HG03280 (cell line): ENCODE data around the gene ANTXR2.
A peak's percentile ranks its signal among the peaks of the same experiment; 100 is the strongest.
"Not testable (repeated sequence)": the region's sequence is repeated elsewhere in the genome, so short reads cannot be mapped to it uniquely, and the experiment has no call there.

Experiments
- ATAC-seq: cut with Tn5 transposase; IDR thresholded peaks from one replicate; pipeline ENCODE4 v1.9.1; 2021; ENCODE audit warnings: mild to moderate bottlenecking, moderate library complexity; ENCODE audit not compliant: unreplicated experiment

Gene ANTXR2

DNA sequence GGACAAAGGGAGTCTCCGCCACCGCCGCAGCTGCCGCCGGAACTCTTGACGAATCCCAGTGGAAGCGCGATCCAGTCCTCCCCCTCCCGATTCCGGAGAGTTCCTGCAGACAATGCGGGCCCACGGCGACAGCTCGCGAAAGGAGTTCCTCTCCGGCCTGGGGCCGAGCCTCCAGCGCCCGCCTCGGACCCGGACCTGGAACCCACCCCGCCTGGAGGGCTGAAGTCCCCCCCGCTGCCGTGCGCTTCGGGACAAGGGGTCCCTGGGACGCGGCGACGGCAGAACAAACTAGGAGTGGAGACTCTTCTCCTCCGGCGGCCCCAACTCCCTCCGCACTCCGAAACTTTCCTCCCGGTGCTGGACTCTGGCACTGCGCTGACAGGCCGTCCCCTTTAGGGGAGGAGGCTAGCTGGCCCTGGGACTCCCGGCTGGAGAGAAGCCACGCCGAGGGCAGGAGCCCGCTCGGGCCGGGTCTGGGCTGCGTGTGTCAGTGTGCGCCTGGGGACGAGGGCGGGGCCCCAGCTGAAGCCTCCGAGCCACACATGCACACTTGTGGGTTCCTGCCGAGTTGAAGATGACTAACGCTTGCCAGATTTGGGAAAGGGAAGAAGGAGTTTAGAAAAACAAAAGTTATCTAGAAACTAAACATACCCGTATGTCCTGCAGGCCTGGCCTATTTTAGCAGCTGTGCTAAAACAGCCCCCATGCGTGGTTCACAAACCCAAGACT lies at the start of gene ANTXR2:
ANTXR2 (minus strand) TSS at position 486 of the 729 bp plus-strand sequence. CDS start 669 bp downstream, outside the sequence.
- peak; percentile 53 for ATAC-seq

DNA sequence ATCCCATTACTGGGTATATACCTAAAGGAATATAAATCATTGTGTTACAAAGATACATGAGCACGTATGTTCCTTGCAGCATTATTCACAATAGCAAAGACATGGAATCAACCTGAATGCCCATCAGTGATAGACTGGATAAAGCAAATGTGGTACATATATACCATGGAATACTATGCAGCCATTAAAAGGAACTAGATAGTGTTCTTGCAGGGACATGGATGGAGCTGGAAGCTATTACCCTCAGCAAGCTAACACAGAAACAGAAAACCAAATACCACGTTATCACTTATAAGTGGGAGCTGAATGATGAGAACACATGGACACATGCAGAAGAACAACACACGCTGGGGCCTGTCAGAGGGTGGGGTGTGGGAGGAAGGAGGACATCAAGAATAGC lies 48.8 kb upstream of the ANTXR2 start:
- ATAC-seq = not testable (repeated sequence)

DNA sequence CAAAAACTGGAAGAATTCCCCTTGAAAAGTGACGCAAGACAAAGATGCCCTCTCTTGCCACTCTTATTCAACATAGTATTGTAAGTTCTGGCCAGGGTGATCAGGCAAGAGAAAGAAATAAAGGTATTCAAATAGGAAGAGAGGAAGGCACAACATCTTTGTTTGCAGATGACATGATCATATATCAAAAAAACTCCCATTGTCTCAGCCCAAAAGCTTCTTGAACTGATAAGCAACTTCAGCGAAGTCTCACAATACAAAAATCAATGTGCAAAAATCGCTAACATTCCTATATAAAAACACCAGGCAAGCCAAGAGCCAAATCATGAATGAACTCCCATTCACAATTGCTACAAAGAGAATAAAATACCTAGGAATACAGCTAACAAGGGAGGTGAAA lies 46.6 kb upstream of the ANTXR2 start:
- ATAC-seq = not testable (repeated sequence)

DNA sequence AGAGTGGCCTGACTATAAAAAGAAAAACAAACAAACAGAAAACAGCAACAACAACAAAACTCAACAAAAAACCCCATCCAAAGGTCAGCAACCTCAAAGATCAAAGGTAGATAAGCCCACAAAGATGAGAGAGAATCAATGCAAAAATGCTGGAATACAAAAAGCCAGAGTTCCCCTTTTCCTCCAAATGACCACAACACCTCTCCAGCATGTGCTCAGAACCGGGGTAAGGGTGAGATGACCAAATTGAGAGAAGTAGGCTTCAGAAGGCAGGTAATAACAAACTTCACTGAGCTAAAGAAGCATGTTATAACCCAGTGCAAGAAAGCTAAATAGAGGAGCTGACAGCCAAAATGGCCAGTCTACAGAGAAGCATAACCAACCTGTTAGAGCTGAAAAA lies 43.5 kb upstream of the ANTXR2 start:
- no peak for ATAC-seq

DNA sequence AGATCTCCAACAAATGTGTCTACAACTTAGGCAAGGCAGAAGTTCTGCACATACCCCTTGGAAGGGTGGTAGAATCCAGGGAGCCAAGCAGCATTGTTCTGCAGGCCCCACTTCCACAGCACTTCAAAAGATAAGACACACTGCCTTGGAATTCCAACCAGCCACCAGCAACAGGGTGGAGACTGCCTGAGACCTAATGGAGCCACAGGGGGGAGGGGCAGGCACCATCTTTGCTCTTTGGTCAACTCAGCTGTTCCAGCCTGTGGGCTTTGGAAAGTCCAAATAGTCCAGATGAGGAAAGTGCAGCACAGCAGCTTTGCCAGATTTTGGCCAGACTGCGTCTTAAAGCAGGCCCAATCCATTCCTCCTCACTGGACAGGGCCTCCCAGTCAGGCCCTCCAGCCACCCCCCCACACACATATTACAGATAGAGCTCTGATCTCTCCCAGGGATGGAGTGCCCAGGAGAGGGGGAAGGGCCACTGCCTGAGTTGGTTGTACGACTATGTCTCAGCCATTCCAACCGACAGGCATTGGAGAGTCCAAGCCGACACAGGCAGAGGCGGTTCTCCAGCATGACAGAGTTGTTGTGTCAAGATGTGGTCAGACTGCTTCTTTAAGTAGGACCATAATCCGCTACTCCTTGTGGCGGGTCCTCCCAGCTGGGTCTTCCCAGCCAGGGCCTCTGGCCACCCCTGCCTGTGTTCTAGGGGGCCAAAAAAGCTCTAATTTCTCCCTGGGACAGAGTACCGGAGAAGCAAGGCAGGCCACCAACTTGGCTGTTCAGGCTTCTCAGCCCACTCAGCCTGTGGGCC lies 42.5 kb upstream of the ANTXR2 start:
- ATAC-seq = no peak

DNA sequence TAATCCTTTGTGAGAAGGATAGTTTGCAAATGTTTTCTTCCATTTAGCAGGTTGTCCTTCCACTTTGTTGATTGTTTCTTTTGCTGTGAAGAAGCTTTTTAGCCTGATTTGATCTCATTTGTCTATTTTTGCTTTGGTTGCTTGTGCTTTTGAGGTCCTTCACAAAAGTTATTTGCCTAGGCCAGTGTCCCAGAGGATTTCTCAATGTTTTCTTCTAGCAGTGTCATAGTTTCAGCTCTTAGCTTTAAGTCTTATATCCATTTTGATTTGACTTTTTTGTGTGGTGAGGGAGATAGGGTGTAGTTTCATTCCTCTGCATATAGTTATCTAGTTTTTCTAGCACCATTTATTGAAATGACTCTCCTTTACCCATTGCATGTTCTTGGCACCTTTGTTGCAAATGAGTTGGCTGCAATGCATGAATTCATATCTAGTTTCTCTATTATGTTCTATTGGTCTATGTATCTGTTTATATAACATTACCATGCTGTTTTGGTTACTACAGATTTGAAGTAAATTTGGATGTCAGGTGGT lies 41.8 kb upstream of the ANTXR2 start:
- ATAC-seq = no peak

DNA sequence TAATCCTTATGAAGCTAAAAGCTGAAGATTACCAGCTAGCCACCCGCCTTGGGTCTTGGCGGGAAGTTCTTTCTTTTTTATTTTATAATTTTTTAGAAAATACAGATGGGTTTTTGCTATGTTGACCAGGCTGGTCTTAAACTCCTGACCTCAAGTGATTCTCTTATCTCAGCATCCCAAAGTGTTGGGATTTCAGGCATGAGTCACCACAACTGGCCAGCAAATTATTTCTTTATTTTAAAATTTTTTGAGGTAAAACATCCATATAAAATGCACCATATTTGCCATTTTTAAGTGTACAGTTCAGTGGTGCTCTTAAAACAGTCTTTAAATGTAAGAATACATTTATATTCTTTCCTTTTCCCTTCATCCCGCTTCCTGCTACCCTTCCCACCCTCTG lies 40.6 kb upstream of the ANTXR2 start:
- no peak for ATAC-seq

DNA sequence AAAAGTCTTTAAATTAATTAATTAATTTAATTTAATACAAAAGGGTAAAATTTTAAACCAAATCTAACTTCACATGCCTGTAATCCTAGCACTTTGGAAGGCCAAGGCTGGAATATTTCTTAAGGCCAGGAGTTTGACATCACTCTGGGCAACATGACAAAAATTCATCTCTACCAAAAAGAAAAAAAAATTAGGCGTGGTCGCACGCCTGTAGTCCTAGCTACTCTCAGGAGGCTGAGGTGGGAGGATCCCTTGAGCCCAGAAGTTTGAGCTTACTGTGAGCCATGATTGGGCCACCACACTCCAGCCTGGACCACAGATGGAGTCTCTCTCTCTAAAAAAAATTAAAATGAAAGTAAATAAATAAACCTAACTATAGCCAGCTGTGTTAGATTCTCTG lies 39.2 kb upstream of the ANTXR2 start:
- no peak for ATAC-seq

DNA sequence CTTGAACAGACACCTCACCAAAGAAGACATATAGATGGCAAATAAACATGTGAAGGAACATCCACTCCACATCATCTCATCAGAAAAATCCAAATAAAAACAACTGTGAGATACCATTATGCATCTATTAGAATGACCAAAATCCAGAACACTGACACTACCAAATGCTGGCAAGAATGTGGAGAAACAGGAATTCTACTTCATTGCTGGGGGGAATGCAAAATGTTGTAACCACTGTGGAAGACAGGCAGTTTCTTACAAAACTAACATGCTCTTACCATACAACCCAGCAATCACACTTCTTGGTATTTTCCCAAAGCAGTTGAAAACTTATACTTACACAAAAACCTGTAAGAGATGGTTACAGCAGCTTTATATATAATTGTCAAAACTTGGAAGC lies 38.2 kb upstream of the ANTXR2 start:
- no peak for ATAC-seq

DNA sequence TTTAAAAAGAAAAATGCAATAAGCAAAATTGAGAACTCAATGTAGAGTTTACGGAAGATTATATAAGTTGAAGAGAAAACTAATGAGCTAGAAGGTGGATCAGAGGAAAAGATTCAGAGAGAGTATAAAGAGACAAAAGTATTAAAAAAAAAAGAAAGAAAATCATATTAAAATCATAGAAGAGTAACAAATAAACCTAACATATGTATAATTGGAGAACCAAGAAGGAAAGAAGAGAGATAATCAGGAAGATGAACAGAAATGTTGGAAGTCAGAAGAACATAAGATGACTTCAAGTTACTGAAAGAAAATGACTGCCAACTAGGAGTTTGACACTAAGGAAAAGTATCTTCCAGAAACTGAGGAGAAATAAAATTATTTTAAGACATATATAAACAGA lies 34.3 kb upstream of the ANTXR2 start:
- no peak for ATAC-seq

DNA sequence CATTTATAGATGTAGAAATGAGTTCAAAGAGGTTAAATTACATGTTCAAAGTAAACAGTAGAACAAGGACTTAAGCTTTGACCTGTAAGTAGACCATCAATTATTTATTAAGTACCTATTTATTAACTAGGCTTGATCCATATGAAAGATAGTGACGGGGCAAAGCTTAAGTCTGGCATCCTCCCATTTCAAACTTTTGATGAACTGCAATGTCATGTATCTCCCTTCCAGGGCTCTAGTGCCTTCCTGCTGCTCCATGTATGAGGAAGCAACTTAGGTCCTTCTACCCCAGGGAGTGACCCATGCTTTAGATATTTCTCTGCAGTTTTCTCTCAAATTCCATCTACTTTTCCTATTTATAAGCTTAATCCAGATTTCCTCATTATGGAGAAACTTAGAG lies 31.9 kb upstream of the ANTXR2 start:
- ATAC-seq = no peak

DNA sequence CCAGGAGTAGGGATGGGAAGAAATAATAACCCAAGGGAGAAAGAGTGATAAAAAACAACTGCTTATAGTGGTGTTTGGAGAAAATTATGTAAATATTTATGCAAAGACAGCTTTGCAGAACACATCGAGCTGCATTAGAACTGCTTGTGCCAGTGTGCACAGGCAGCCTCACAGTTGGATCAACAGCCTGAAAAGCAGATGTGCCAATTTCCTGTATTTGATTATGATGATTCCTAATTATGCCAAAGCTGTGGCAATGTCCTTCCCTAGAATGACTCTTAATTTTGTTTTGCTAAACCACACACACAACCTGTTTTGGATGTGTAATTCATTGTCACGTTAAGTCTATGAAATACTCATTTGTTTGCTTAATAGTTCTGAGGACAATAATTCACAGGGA lies 30.6 kb upstream of the ANTXR2 start:
- ATAC-seq = no peak

DNA sequence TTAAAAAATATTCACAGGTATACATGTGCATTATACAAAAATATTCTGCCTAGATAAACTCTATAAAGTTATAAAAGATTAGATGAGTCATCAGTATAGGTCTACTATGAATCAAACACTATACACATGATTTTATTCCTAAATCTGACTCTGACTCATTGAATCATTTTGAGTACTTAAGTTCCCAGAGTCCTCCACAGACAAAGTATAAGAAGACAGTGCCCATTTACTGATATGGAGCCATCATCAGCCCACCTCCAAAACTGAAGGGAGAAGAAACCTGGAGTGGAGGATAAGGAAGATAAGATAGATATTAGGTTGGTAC lies 28.7 kb upstream of the ANTXR2 start:
- ATAC-seq = no peak

DNA sequence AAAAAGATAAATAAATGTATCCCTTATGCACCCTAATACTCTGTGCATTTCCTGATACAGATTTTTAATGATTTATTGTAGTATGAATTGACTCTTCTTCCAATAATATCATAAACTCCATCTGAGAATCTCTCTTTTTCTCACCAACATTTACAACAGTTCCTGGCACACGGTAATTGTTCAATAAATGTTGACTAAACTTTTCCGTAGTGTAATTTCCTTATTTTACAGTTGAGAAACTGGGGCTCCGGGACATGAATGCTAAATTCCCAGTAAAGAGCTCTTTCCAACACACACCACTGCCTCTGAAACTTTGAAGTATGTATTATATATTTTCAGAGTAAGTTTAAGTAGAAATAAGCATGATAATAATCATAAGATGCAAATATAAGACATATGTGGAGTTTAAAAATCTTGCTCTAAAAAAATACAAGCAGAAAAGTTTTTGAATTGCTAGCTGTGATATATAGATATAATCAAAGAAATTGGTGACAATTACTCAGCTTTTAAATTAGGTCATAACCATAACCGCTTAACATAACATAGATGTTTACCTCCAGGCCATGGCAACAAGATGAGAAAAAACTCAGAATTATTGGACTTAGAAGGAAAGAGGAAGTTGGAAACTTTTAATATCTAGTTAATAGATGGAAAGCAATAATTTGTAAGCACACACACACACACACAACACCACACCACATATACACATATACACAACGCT lies 28.2 kb upstream of the ANTXR2 start:
- ATAC-seq = no peak

DNA sequence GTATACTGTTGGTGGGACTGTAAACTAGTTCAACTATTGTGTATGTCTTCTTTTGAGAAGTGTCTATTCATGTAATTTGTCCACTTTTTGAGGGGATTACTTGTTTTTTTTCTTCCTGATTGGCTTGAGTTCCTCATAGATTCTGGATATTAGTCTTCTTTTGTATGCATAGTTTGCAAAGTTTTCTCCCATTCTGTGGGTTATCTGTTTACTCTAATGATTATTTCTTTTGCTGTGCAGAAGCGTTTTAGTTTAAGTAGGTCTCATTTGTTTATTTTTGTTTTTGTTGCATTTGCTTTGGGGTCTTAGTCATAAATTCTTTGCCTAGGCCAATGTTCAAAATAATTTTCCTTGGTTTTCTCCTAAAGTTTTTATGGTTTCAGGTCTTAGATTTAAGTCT lies 26.6 kb upstream of the ANTXR2 start:
- ATAC-seq = no peak

DNA sequence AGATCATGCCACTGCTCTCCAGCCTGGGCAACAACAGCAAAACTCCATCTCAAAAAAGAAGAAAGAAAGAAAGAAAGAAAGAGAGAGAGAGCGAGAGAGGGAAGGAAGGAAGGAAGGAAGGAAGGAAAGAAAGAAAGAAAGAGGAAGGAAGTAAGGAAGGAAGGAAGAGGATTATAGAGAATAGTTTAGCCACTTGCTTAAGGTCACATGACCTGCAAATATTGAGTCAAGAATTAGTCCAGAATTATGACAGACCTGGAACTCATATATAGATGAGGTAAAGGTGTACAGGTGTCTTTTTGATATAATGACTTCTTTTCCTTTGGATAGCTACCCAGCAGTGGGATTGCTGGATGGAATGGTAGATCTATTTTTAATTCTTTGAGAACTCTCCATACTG lies 25.6 kb upstream of the ANTXR2 start:
- no peak for ATAC-seq

DNA sequence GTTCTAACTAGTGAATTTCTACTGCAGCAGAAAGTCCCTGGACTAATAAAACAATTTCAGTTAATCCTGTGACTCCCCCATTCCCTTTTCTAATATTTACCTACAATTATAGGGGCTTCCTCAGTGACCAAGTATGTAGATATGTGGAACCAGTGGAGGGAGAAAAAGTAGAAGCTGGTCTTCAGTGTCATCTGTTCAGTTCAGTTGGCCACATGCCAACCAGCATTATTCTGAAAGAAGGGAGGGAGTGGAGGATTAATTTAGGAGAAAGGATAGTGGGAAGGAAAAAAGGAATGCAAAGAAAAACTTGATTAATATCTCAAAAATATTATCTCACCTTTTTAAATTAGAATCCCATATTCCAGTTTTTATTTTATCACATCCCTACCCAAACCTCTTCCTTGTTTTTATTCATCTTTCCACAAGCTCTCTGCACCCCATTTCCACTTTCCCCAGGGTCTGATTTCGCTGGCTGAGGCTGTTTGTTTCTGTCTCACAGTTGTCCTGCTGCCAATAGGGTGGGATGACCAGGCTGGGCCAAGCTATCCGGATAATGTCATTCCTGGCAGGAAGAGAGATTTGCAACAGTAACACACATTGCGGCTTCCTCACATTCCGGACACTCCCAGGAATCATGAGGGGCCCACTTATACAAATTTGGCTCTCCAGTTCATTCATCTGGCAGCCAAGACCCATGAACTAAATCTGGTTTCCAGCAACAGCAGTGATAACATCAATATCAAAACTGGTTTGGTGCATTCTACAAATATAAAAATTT lies 24.6 kb upstream of the ANTXR2 start:
- no peak for ATAC-seq

DNA sequence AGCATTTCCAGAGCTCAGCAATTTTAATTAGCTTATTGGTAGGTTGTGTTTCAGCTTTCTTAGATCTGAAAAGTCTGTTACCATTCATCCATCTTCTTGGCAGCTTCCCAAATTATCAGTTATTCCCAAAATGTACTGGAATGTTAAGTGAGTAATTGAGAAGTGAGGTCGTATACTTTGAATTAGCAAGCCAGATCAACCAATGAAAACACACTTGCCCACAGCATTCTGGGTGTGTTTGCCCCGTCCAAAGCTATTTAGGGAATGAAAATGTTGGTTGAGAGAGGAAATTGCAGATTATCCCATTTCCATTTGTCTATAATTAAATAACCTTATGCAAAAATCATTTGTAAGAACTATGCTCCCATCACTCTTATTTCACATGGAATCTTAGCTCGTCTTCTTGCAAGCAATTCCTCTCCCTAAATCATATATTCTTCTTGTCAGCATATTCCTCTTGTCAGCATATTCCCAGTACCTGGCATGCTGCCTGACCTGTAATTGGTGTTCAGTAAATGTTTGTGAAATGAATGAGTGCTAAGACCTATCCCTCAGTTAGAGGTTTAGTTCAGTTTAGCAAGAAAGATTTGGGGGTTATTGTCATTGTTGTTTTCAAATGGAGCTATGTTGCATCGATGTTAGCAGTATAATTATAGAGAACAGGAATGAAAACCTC lies 23.3 kb upstream of the ANTXR2 start:
- no peak for ATAC-seq

DNA sequence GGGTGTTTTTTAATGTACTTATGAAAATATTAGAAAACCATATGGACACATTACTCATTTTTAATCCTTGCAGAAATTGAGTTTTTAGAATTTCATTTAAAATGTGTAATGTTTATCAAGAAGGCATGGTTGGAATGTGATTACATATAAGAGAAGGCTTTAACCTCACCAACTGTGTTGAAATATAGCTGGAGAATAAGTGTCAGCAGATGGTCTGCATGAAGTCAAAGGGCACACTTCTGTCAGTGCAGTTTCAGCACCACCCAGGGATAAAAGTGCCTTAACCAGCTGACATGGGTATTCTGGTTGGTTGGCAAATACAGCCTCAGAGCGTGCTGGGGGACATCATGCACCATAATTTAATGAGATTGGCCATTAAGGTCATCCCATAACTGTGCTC lies 21.2 kb upstream of the ANTXR2 start:
- no peak for ATAC-seq

DNA sequence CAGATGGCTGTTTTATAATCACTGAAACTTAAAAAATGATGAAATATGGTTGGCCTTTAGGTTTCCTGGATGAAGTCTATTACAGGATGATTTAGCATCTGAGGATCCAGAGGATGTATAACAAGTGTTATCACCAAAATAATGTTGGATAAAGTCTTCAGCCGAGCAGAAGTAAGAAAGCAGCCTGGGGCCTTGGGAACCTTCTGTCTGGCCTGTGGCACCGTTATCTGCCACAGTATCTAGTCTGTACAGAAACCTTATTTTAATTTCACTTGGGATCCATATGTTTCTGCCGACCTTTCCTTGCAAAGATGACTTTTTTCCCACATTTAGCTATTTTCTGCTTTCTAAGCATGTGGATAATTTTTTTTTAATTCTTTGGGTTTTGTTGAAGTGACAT lies 20.5 kb upstream of the ANTXR2 start:
- ATAC-seq = no peak
